Activated effector memory CD4-positive, alpha-beta T cell treated with anti-CD3 and anti-CD28 coated beads, Interleukin-2, amount 50 U/mL, for 16 hours (primary cell): ENCODE results near the gene ZNF57.
"Not testable (repeated sequence)": the region's sequence is repeated elsewhere in the genome, so short reads cannot be mapped to it uniquely, and the experiment has no call there.

Source experiments
- DNase-seq: peaks from one replicate; pipeline ENCODE4 v3.0.0-alpha.2; 2020

The ZNF57 gene

GRCh38 chr19:2960120-2960519, 59.4 kb downstream of the ZNF57 start:
- no peak for DNase-seq

GRCh38 chr19:2962018-2962670, 61.4 kb downstream of the ZNF57 start:
- no peak for DNase-seq

GRCh38 chr19:2963122-2963521, 62.4 kb downstream of the ZNF57 start:
- DNase-seq = no peak

GRCh38 chr19:2963631-2964030, 62.9 kb downstream of the ZNF57 start:
- DNase-seq = not testable (repeated sequence)

GRCh38 chr19:2964874-2965273, 64.1 kb downstream of the ZNF57 start:
- no peak for DNase-seq

GRCh38 chr19:2967972-2968371, 67.2 kb downstream of the ZNF57 start:
- no peak for DNase-seq
